ENCODE results near the gene RNASE9.
"Not testable (repeated sequence)": the region's sequence is repeated elsewhere in the genome, so short reads cannot be mapped to it uniquely, and the experiment has no call there.

The RNASE9 gene

GRCh38 chr14:20548414-20549158 lies 12.3 kb downstream of the RNASE9 start:
- no peaks in the 10 kb centered on the region for H3K36me3 ChIP-seq (ENCODE audit: control insufficient read depth, insufficient read depth, low read length)
- no peaks in the 10 kb centered on the region for H3K9me3 ChIP-seq (ENCODE audit: control insufficient read depth, low read length)
- H3K4me1 ChIP-seq (ENCODE audit: control insufficient read depth, insufficient read depth, low read length): no peaks in the 10 kb centered on the region
- H3K4me3 ChIP-seq (ENCODE audit: low read length): no peak overlapping the region
- no peak overlapping the region for H3K9ac ChIP-seq (ENCODE audit: low read length)
- H3K27me3 ChIP-seq (ENCODE audit: control insufficient read depth, insufficient read depth, low read length): no peaks in the 10 kb centered on the region

DNA sequence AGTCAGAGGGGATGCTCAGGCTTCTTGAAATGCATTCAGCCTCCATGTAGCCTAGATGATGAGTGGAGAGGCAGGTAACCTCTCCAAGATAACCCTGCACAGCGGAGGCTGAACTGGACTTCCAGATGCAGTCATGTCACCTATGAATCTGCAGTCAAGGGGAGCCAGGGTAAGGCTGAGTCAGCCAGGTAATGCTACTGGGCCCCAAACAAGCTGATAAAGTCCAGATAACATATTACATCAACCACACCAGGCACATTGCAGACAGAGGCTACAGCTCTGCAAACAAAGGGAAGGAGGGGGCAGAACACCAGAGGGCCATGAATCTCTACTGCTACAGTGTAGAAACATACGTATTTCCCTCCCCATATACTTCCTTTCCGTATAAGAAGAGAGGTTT lies 14.0 kb downstream of the RNASE9 start:
- H3K9me3 ChIP-seq (ENCODE audit: control insufficient read depth, low read length): no peaks in the 10 kb centered on the region
- H3K9ac ChIP-seq (ENCODE audit: low read length): no peak overlapping the region
- H3K4me3 ChIP-seq (ENCODE audit: low read length): no peak overlapping the region
- no peaks in the 10 kb centered on the region for H3K27me3 ChIP-seq (ENCODE audit: control insufficient read depth, insufficient read depth, low read length)
- H3K4me1 ChIP-seq (ENCODE audit: control insufficient read depth, insufficient read depth, low read length): no peaks in the 10 kb centered on the region
- H3K36me3 ChIP-seq (ENCODE audit: control insufficient read depth, insufficient read depth, low read length): no peaks in the 10 kb centered on the region

DNA sequence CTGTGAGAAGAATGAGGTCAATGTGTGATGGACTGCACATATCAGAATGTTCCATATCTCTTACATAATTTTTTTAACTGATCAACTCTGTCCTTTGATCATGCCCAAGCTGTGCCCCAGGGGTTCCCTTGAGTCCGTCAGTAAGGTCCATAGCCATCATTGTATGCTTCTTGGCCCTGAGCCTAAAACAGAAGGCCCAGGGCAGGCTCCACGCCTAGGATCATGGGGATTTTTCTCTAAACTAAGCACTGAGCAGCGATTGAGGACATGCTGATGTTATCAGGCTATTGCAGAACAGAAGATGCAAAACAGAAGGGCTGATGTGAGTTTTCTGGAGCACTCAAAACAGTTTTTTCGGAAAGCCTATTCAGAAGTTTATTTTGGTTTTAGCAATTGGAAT lies 20.9 kb downstream of the RNASE9 start:
- H3K4me1 ChIP-seq (ENCODE audit: control insufficient read depth, insufficient read depth, low read length): no peaks in the 10 kb centered on the region
- H3K27me3 ChIP-seq (ENCODE audit: control insufficient read depth, insufficient read depth, low read length): no peaks in the 10 kb centered on the region
- no peak overlapping the region for H3K9ac ChIP-seq (ENCODE audit: low read length)
- H3K36me3 ChIP-seq (ENCODE audit: control insufficient read depth, insufficient read depth, low read length): no peaks in the 10 kb centered on the region
- H3K4me3 ChIP-seq (ENCODE audit: low read length): no peak overlapping the region
- no peaks in the 10 kb centered on the region for H3K9me3 ChIP-seq (ENCODE audit: control insufficient read depth, low read length)

DNA sequence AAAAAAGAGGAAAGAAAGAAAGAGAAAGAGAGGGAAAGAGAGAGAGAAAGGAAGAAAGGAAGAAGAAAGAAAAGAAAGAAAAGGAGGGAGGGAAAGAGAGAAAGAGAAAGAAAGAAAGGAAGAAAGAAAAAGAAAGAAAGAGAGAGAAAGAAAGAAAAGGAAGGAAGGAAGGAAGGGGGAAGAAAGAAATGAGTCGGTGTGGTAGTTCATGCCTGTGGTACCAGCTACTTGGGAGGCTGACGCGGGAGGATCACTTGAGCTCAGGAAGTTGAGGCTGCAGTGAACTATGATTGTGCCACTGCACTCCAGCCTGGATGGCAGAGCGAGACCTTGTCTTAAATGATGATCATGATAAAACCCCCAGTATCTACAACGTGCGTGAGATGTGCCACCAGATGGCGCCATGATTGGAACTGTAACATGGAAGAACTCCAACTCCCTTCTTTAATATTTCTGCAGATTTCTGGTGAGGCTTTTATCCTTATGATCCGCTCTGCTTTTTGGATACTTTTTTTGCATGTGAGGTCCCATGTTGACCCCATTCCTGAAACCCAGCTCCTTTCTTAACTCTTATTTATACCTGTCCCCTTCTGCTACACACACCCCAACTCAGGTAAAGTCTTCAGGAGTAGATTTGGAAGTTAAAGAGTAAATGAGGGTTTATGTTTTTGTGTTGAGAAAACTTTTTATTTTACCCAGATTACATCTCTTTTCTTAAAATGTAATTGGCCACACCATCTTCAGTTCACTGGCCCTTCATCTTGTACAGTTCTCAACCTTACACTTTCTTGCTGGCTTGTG lies 29.9 kb downstream of the RNASE9 start:
- no peaks in the 10 kb centered on the region for H3K27me3 ChIP-seq (ENCODE audit: control insufficient read depth, insufficient read depth, low read length)
- no peaks in the 10 kb centered on the region for H3K36me3 ChIP-seq (ENCODE audit: control insufficient read depth, insufficient read depth, low read length)
- H3K9me3 ChIP-seq (ENCODE audit: control insufficient read depth, low read length): no peaks in the 10 kb centered on the region
- H3K4me1 ChIP-seq (ENCODE audit: control insufficient read depth, insufficient read depth, low read length): no peaks in the 10 kb centered on the region
- H3K9ac ChIP-seq (ENCODE audit: low read length): no peak overlapping the region
- H3K4me3 ChIP-seq (ENCODE audit: low read length): no peak overlapping the region

DNA sequence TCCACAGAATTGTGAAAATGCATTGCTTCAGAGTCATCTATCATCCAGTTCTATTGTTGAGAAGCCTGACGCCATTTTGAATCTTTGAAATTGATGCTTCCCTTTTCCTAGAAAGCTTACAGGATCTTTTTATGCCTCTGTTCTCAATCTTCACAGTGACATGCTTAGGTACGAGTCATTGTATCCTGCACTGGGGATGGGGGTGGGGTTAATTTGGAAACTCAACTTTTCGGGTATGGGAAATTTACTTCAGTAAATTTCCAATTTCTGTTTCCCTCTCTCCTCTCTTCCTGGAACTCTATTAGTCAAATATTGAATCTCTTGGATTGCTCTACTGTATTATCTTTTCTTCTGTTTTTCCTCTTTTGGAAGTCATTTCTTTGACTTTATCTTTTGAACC lies 31.0 kb downstream of the RNASE9 start:
- Histone ChIP-seq H3K4me3 (ENCODE audit: low read length) (no peak overlapping the region), H3K36me3 (ENCODE audit: control insufficient read depth, insufficient read depth, low read length) (no peaks in the 10 kb centered on the region), H3K27me3 (ENCODE audit: control insufficient read depth, insufficient read depth, low read length) (no peaks in the 10 kb centered on the region), H3K9me3 (ENCODE audit: control insufficient read depth, low read length) (no peaks in the 10 kb centered on the region), H3K9ac (ENCODE audit: low read length) (no peak overlapping the region), H3K4me1 (ENCODE audit: control insufficient read depth, insufficient read depth, low read length) (no peaks in the 10 kb centered on the region)

DNA sequence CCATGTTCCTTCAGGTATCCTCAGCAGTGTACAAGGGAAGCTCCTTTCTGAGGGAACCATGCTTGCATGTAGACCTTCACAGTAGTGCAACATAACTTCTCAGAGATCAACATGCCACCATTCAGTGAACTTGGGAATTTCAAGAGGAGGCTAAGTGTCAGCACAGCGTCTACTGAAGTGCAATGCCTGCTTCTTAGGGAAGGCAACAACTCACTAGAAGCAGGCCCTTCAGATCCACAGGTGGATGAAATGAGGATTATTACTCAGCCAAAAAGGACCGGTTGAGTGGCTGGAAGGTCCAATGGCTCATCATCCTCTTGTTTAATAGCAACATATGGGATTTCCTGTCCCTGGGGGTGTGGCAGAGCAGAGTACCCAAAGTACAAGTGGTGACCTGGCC lies 36.8 kb downstream of the RNASE9 start:
- no peak overlapping the region for H3K9ac ChIP-seq (ENCODE audit: low read length)
- H3K9me3 ChIP-seq (ENCODE audit: control insufficient read depth, low read length): no peaks in the 10 kb centered on the region
- no peak overlapping the region for H3K4me3 ChIP-seq (ENCODE audit: low read length)
- H3K27me3 ChIP-seq (ENCODE audit: control insufficient read depth, insufficient read depth, low read length): no peaks in the 10 kb centered on the region
- H3K36me3 ChIP-seq (ENCODE audit: control insufficient read depth, insufficient read depth, low read length): no peaks in the 10 kb centered on the region
- H3K4me1 ChIP-seq (ENCODE audit: control insufficient read depth, insufficient read depth, low read length): no peaks in the 10 kb centered on the region

- no peaks in the 10 kb centered on the region for H3K4me1 ChIP-seq (ENCODE audit: control insufficient read depth, insufficient read depth, low read length)
- H3K9me3 ChIP-seq (ENCODE audit: control insufficient read depth, low read length): no peaks in the 10 kb centered on the region
- no peaks in the 10 kb centered on the region for H3K36me3 ChIP-seq (ENCODE audit: control insufficient read depth, insufficient read depth, low read length)
- H3K9ac ChIP-seq (ENCODE audit: low read length): no peak overlapping the region
- no peak overlapping the region for H3K4me3 ChIP-seq (ENCODE audit: low read length)
- H3K27me3 ChIP-seq (ENCODE audit: control insufficient read depth, insufficient read depth, low read length): no peaks in the 10 kb centered on the region
Observed at GRCh38 chr14:20522332-20522731, 38.5 kb downstream of the RNASE9 start.

DNA sequence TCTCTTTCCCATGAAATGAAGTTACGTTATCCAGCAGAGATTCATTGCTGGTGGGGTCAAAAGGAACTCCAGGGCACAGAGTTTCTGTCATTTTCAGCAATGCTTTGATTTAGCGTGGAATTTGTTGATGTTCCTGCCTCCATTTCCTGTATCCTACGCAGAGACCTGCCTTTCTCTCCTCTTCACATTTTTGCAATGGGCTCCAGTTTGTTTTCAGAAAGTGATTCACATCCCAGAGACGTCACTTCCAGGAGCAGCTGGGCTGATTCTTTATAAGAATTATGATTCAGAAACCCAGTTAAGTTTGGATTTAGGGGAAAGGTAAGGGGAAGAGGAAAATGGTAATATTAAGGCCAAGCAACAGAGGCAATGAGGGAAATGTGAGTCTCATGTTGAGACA lies 43.9 kb downstream of the RNASE9 start:
- Histone ChIP-seq H3K9ac (ENCODE audit: low read length) (no peak overlapping the region), H3K27me3 (ENCODE audit: control insufficient read depth, insufficient read depth, low read length) (no peaks in the 10 kb centered on the region), H3K4me1 (ENCODE audit: control insufficient read depth, insufficient read depth, low read length) (no peaks in the 10 kb centered on the region), H3K9me3 (ENCODE audit: control insufficient read depth, low read length) (no peaks in the 10 kb centered on the region), H3K4me3 (ENCODE audit: low read length) (no peak overlapping the region), H3K36me3 (ENCODE audit: control insufficient read depth, insufficient read depth, low read length) (no peaks in the 10 kb centered on the region)

GRCh38 chr14:20515846-20516245 lies 45.0 kb downstream of the RNASE9 start:
- Histone ChIP-seq H3K4me3 (ENCODE audit: low read length) (no peak overlapping the region), H3K9ac (ENCODE audit: low read length) (no peak overlapping the region), H3K27me3 (ENCODE audit: control insufficient read depth, insufficient read depth, low read length) (no peaks in the 10 kb centered on the region), H3K4me1 (ENCODE audit: control insufficient read depth, insufficient read depth, low read length) (no peaks in the 10 kb centered on the region), H3K9me3 (ENCODE audit: control insufficient read depth, low read length) (no peaks in the 10 kb centered on the region), H3K36me3 (ENCODE audit: control insufficient read depth, insufficient read depth, low read length) (no peaks in the 10 kb centered on the region)

GRCh38 chr14:20512177-20512905 lies 48.5 kb downstream of the RNASE9 start:
- no peaks in the 10 kb centered on the region for H3K4me1 ChIP-seq (ENCODE audit: control insufficient read depth, insufficient read depth, low read length)
- H3K4me3 ChIP-seq (ENCODE audit: low read length): no peak overlapping the region
- H3K9me3 ChIP-seq (ENCODE audit: control insufficient read depth, low read length): no peaks in the 10 kb centered on the region
- no peaks in the 10 kb centered on the region for H3K36me3 ChIP-seq (ENCODE audit: control insufficient read depth, insufficient read depth, low read length)
- H3K27me3 ChIP-seq (ENCODE audit: control insufficient read depth, insufficient read depth, low read length): no peaks in the 10 kb centered on the region
- H3K9ac ChIP-seq (ENCODE audit: low read length): no peak overlapping the region

- Histone ChIP-seq H3K4me1 (ENCODE audit: control insufficient read depth, insufficient read depth, low read length) (no peaks in the 10 kb centered on the region), H3K27me3 (ENCODE audit: control insufficient read depth, insufficient read depth, low read length) (no peaks in the 10 kb centered on the region), H3K9me3 (ENCODE audit: control insufficient read depth, low read length) (no peaks in the 10 kb centered on the region), H3K9ac (ENCODE audit: low read length) (no peak overlapping the region), H3K36me3 (ENCODE audit: control insufficient read depth, insufficient read depth, low read length) (no peaks in the 10 kb centered on the region), H3K4me3 (ENCODE audit: low read length) (no peak overlapping the region)
Observed at GRCh38 chr14:20508367-20508766, 52.5 kb downstream of the RNASE9 start.

GRCh38 chr14:20507537-20507936 lies 53.3 kb downstream of the RNASE9 start:
- H3K27me3 ChIP-seq (ENCODE audit: control insufficient read depth, insufficient read depth, low read length); H3K36me3 ChIP-seq (ENCODE audit: control insufficient read depth, insufficient read depth, low read length); H3K9ac ChIP-seq (ENCODE audit: low read length); H3K4me1 ChIP-seq (ENCODE audit: control insufficient read depth, insufficient read depth, low read length); H3K4me3 ChIP-seq (ENCODE audit: low read length); H3K9me3 ChIP-seq (ENCODE audit: control insufficient read depth, low read length): not testable (repeated sequence)

Measured in mucosa of stomach (tissue), 1 donor.